IMR-90 (cell line): ENCODE results near the gene DIP2B. TPM values are rescaled to one million over a fixed set of nuclear protein-coding genes. Genes with fewer than 3 reads are reported as not detected.

ENCODE experiments used
- ATAC-seq: fragments of 200-7000 bp; cut with Tn5 transposase; 2 replicates; pipeline ENCODE4 v1.9.1; 2020; ENCODE audit warnings: low read depth, mild to moderate bottlenecking, moderate library complexity
- BruUV-seq: library from RNA; stranded (reverse); fragments of 400-500 nt; replicated peaks from 2 replicates; lab custom pipeline; 2021; lab: Mats Ljungman, UMichigan
- CTCF ChIA-PET: fragments of 300-600 bp; formaldehyde crosslinking; extraction: SDS; loops from one replicate; lab custom pipeline; 2021; ENCODE audit warnings: antibody characterized with exemption; lab: Yijun Ruan, JAX
- POLR2A ChIA-PET: fragments of 300-600 bp; sonication (Branson Sonifier 250); formaldehyde crosslinking; loops from one replicate; lab custom pipeline; 2022; ENCODE audit warnings: antibody characterized with exemption; ENCODE audit not compliant: unreplicated experiment; lab: Charles Lee
- DNase-seq: peaks from one replicate; pipeline ENCODE4 v3.0.0; 2013
- H2AFZ ChIP-seq: replicated peaks from 2 replicates; pipeline ENCODE3; 2013; ENCODE audit warnings: low read length, mild to moderate bottlenecking; ENCODE audit not compliant: poor library complexity
- H2AK5ac ChIP-seq: 2 replicates; pipeline ENCODE4 v1.6.1; 2013; ENCODE audit warnings: low read depth, low read length, inconsistent platforms
- H2AK9ac ChIP-seq: replicated peaks from 2 replicates; pipeline ENCODE3; 2013; ENCODE audit warnings: mild to moderate bottlenecking, low read depth, low read length, moderate library complexity; ENCODE audit not compliant: poor library complexity
- H2BK120ac ChIP-seq: 2 replicates; pipeline ENCODE4 v1.6.1; 2013; ENCODE audit warnings: low read depth, low read length, inconsistent platforms
- H2BK15ac ChIP-seq: 3 replicates; pipeline ENCODE4 v1.6.1; 2013; ENCODE audit warnings: low read depth, low read length, inconsistent platforms
- H2BK20ac ChIP-seq: 2 replicates; pipeline ENCODE4 v1.6.1; 2013; ENCODE audit warnings: low read depth, mild to moderate bottlenecking, inconsistent platforms, low read length, moderate library complexity
- H2BK5ac ChIP-seq: 2 replicates; pipeline ENCODE4 v1.6.1; 2013; ENCODE audit warnings: mild to moderate bottlenecking, low read depth, low read length, inconsistent platforms; ENCODE audit not compliant: poor library complexity, severe bottlenecking
- H3K14ac ChIP-seq: replicated peaks from 2 replicates; pipeline ENCODE4 v1.6.1; 2013; ENCODE audit warnings: low read depth, low read length, inconsistent platforms
- H3K18ac ChIP-seq: 2 replicates; pipeline ENCODE4 v1.6.1; 2013; ENCODE audit warnings: low read depth, low read length, control low read depth
- H3K23ac ChIP-seq: 2 replicates; pipeline ENCODE4 v1.6.1; 2013; ENCODE audit warnings: low read depth, low read length, inconsistent platforms
- H3K27ac ChIP-seq: 2 replicates; pipeline ENCODE4 v1.5.1; 2013; ENCODE audit warnings: mild to moderate bottlenecking, control low read depth, low read length; ENCODE audit not compliant: insufficient read depth
- H3K27me3 ChIP-seq: 2 replicates; pipeline ENCODE4 v1.6.1; 2013; ENCODE audit warnings: low read length; ENCODE audit not compliant: control insufficient read depth, insufficient read depth
- H3K36me3 ChIP-seq: 2 replicates; pipeline ENCODE4 v1.6.1; 2013; ENCODE audit warnings: low read length, mixed read lengths; ENCODE audit not compliant: control insufficient read depth, insufficient read depth
- H3K4ac ChIP-seq: 2 replicates; pipeline ENCODE4 v1.6.1; 2013; ENCODE audit warnings: low read depth, low read length, inconsistent platforms
- H3K4me1 ChIP-seq: 2 replicates; pipeline ENCODE4 v1.6.1; 2013; ENCODE audit warnings: low read length, mixed read lengths; ENCODE audit not compliant: control insufficient read depth, insufficient read depth
- H3K4me2 ChIP-seq: 2 replicates; pipeline ENCODE4 v1.6.1; 2013; ENCODE audit warnings: low read depth, mild to moderate bottlenecking, control low read depth, low read length, moderate library complexity
- H3K4me3 ChIP-seq: 2 replicates; pipeline ENCODE4 v1.5.1; 2013; ENCODE audit warnings: low read depth, mild to moderate bottlenecking, control low read depth, low read length, moderate library complexity; ENCODE audit not compliant: insufficient read depth
- H3K56ac ChIP-seq: 2 replicates; pipeline ENCODE4 v1.6.1; 2013; ENCODE audit warnings: low read length, inconsistent platforms; ENCODE audit not compliant: insufficient read depth; ENCODE audit errors: extremely low read depth
- H3K79me1 ChIP-seq, 2 experiments: 2 replicates each; pipeline ENCODE4 v1.6.1; 2013; ENCODE audit warnings: low read length in 2 of 2, inconsistent platforms in 1 of 2, low read depth in 1 of 2
- H3K9ac ChIP-seq: 2 replicates; pipeline ENCODE4 v1.6.1; 2013; ENCODE audit warnings: low read depth, low read length, control low read depth
- H3K9me1 ChIP-seq: 2 replicates; pipeline ENCODE4 v1.6.1; 2013; ENCODE audit warnings: low read length, inconsistent platforms; ENCODE audit not compliant: insufficient read depth
- H3K9me3 ChIP-seq: 2 replicates; pipeline ENCODE4 v1.6.1; 2013; ENCODE audit warnings: low read length; ENCODE audit not compliant: control insufficient read depth, insufficient read depth
- H4K20me1 ChIP-seq: 2 replicates; pipeline ENCODE4 v1.6.1; 2013; ENCODE audit warnings: low read length, inconsistent platforms; ENCODE audit not compliant: insufficient read depth
- H4K5ac ChIP-seq: 2 replicates; pipeline ENCODE4 v1.6.1; 2013; ENCODE audit warnings: mild to moderate bottlenecking, low read depth, low read length, control low read depth
- H4K8ac ChIP-seq, 2 experiments: 2 replicates each; pipeline ENCODE4 v1.6.1; 2013; ENCODE audit warnings: low read depth in 2 of 2, low read length in 2 of 2, control low read depth in 1 of 2, inconsistent platforms in 1 of 2
- H4K91ac ChIP-seq: 2 replicates; pipeline ENCODE4 v1.6.1; 2013; ENCODE audit warnings: low read depth, low read length, inconsistent platforms; ENCODE audit not compliant: insufficient read depth
- BHLHE40 ChIP-seq: fragments of 150-350 bp; IDR thresholded peaks from 2 replicates; pipeline ENCODE4 v1.6.1; 2016; ENCODE audit warnings: mild to moderate bottlenecking, low read depth, low read length
- CEBPB ChIP-seq: IDR thresholded peaks from 2 replicates; pipeline ENCODE4 v1.6.1; 2012; ENCODE audit warnings: low read depth, low read length, improper control_type of control experiment
- FOS ChIP-seq: fragments of 150-350 bp; IDR thresholded peaks from 2 replicates; pipeline ENCODE4 v1.6.1; 2016; ENCODE audit warnings: low read depth, low read length
- MAFK ChIP-seq: IDR thresholded peaks from 2 replicates; pipeline ENCODE4 v1.6.1; 2012; ENCODE audit warnings: low read depth, low read length, improper control_type of control experiment
- MAZ ChIP-seq: IDR thresholded peaks from 2 replicates; pipeline ENCODE4 v1.6.1; 2012; ENCODE audit warnings: low read depth, mild to moderate bottlenecking, low read length, improper control_type of control experiment, moderate library complexity, borderline replicate concordance
- MXI1 ChIP-seq: IDR thresholded peaks from 2 replicates; pipeline ENCODE4 v1.6.1; 2012; ENCODE audit warnings: low read depth, mild to moderate bottlenecking, low read length, moderate library complexity, borderline replicate concordance
- NFE2L2 ChIP-seq: fragments of 150-350 bp; IDR thresholded peaks from 2 replicates; pipeline ENCODE4 v1.6.1; 2016; ENCODE audit warnings: low read depth, mild to moderate bottlenecking, low read length
- POLR2A ChIP-seq: IDR thresholded peaks from 2 replicates; pipeline ENCODE4 v1.6.1; 2012; ENCODE audit warnings: mild to moderate bottlenecking, low read depth, low read length
- RAD21 ChIP-seq: IDR thresholded peaks from 2 replicates; pipeline ENCODE4 v1.6.1; 2012; ENCODE audit warnings: low read length, improper control_type of control experiment
- WGBS, 2 experiments: methylation state at CpG; one replicate each; pipeline versions ENCODE4 v1.1.5 to v1.1.7; 2013; ENCODE audit warnings: missing lambda C conversion rate in 2 of 2; ENCODE audit not compliant: insufficient read length in 1 of 2; ENCODE audit errors: extremely low coverage in 2 of 2; 5-methylcytosine and 5-hydroxymethylcytosine counted together
- dilution Hi-C: fragments of 300-500 bp; cut with HindIII; formaldehyde crosslinking; loops from one replicate; pipeline ENCODE4 v1.14.3; 2018; ENCODE audit warnings: low sequenced_read_pairs; ENCODE audit not compliant: unreplicated experiment
- in situ Hi-C: fragments of 300-500 bp; cut with MboI; formaldehyde crosslinking; loops from 3 replicates; pipeline ENCODE4 v1.14.3; 2019; ENCODE audit warnings: low sequenced_read_pairs, inconsistent platforms, mixed read lengths
- intact Hi-C: fragments of 100-400 bp; cut with micrococcal nuclease; formaldehyde crosslinking; loops from 2 replicates; pipeline ENCODE4 v1.10.0; 2022
- polyA plus RNA-seq, 3 experiments: library from polyadenylated mRNA; depleted of rRNA; stranded (reverse); fragments of >200 nt; gene quantifications; 2 replicates each; pipeline ENCODE4 v1.2.3, GENCODE V29; 2012; ENCODE audit warnings: low replicate concordance in 1 of 3
- total RNA-seq: library from RNA; depleted of rRNA; stranded (reverse); fragments of >200 nt; gene quantifications from 2 replicates; pipeline ENCODE4 v1.2.3, GENCODE V29; 2012
- TF ChIP-seq, protein P1 (sequence below): fragments of 150-350 bp; IDR thresholded peaks from 2 replicates; pipeline ENCODE4 v1.6.1; 2017; ENCODE audit warnings: mild to moderate bottlenecking, antibody characterized with exemption, low read length, low read depth
- TF ChIP-seq, protein P2 (sequence below): conservative IDR thresholded peaks from 2 replicates; pipeline ENCODE4 v1.5.1; 2012; ENCODE audit warnings: mild to moderate bottlenecking, low read depth, low read length, improper control_type of control experiment

DIP2B gene
- total and polyA plus RNA-seq, 2 of the 4 experiments (the other 2 are of a cell fraction), result 7.7 to 12.9 TPM

DNA sequence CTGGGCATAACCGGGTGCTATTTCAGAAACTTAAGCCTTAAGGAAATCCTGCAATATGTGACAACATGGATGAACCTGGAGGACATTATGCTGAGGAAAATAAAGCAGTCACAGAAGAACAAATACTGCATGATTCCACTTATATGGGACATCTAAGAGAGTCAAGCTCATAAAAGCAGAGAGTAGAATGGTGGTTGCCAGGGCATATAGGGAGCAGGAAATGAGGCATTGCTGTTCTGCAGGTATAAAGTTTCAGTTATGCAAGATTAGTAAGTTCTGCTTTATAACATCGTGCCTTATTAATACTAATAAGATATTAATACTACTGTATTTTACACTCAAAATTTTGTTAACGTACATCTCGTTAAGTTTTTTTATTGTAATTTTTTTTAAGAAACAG lies 134.9 kb downstream of the DIP2B start:
- no peak overlapping the region for H2BK15ac ChIP-seq
- DNase-seq, result no peak
- ATAC-seq, result no peak
- no peak overlapping the region for H2BK20ac ChIP-seq
- WGBS, 2 experiments, result no CpG with 5 or more reads among the region's 4 CpGs
- no peak overlapping the region for H3K9ac ChIP-seq
- CTCF ChIA-PET, result no interaction called here
- no peaks in the 10 kb centered on the region for H3K9me3 ChIP-seq
- H2AK5ac ChIP-seq, result no peak overlapping the region
- dilution Hi-C loops (no loop called here), intact Hi-C loops (loop anchor here (5.0 kb wide), 1 partner anchor 67 kb away; no protein-coding TSS in a partner anchor), in situ Hi-C loops (loop anchor here (5.0 kb wide), 1 partner anchor 132 kb away; no protein-coding TSS in a partner anchor)
- H3K4me1 ChIP-seq, result peaks cover 6% of the 10 kb centered on the region
- no peaks in the 10 kb centered on the region for H3K27me3 ChIP-seq
- no peak overlapping the region for H3K4ac ChIP-seq
- no peak overlapping the region for H3K4me2 ChIP-seq
- no peak overlapping the region for H2BK5ac ChIP-seq
- H3K79me1 ChIP-seq, result peaks cover 19 to 40% of the 10 kb centered on the region in 2 experiments; a peak in 3 of 4 replicates
- H2BK120ac ChIP-seq, result no peak overlapping the region
- H3K23ac ChIP-seq, result no peak overlapping the region
- H2AK9ac ChIP-seq, result no peak overlapping the region
- no peak overlapping the region for H4K8ac ChIP-seq
- H4K5ac ChIP-seq, result no peak overlapping the region
- no peak overlapping the region for H3K4me3 ChIP-seq
- TF ChIP-seq MAFK (no peak), BHLHE40 (no peak), POLR2A (no peak), MXI1 (no peak), NFE2L2 (no peak), MAZ (no peak), RAD21 (no peak), FOS (no peak), CEBPB (no peak)
- TF ChIP-seq, protein P1, sequence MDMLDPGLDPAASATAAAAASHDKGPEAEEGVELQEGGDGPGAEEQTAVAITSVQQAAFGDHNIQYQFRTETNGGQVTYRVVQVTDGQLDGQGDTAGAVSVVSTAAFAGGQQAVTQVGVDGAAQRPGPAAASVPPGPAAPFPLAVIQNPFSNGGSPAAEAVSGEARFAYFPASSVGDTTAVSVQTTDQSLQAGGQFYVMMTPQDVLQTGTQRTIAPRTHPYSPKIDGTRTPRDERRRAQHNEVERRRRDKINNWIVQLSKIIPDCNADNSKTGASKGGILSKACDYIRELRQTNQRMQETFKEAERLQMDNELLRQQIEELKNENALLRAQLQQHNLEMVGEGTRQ, result no peak
- TF ChIP-seq, protein P2, sequence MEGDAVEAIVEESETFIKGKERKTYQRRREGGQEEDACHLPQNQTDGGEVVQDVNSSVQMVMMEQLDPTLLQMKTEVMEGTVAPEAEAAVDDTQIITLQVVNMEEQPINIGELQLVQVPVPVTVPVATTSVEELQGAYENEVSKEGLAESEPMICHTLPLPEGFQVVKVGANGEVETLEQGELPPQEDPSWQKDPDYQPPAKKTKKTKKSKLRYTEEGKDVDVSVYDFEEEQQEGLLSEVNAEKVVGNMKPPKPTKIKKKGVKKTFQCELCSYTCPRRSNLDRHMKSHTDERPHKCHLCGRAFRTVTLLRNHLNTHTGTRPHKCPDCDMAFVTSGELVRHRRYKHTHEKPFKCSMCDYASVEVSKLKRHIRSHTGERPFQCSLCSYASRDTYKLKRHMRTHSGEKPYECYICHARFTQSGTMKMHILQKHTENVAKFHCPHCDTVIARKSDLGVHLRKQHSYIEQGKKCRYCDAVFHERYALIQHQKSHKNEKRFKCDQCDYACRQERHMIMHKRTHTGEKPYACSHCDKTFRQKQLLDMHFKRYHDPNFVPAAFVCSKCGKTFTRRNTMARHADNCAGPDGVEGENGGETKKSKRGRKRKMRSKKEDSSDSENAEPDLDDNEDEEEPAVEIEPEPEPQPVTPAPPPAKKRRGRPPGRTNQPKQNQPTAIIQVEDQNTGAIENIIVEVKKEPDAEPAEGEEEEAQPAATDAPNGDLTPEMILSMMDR, result no peak
- peaks cover 6% of the 10 kb centered on the region for H3K9me1 ChIP-seq
- no peak overlapping the region for H3K18ac ChIP-seq
- no peak overlapping the region for H3K27ac ChIP-seq
- no TSS peak for BruUV-seq
- no peak overlapping the region for H3K56ac ChIP-seq
- H2AFZ ChIP-seq, result no peak overlapping the region
- H3K14ac ChIP-seq, result no peak overlapping the region
- POLR2A ChIA-PET, result no interaction called here
- no peaks in the 10 kb centered on the region for H3K36me3 ChIP-seq
- H4K20me1 ChIP-seq, result peaks cover 3% of the 10 kb centered on the region; the same call in 1 of the 2 replicates
- H4K91ac ChIP-seq, result no peak overlapping the region
